Cardiac muscle cell (in vitro differentiated cells and primary cell): ENCODE measurements around the gene MPLKIP. TPM values are rescaled to one million over a fixed set of nuclear protein-coding genes. Genes with fewer than 3 reads are reported as not detected.
A peak's percentile ranks its signal among the peaks of the same experiment; 100 is the strongest.

Experiments
- DNase-seq, 2 donors: peaks; one replicate each; pipeline versions ENCODE4 v3.0.0 to v3.0.0-alpha.2; 2010 to 2017; ENCODE audit warnings: low read depth in 1 of 2, low spot score in 1 of 2
- H3K27ac ChIP-seq: fragments of 200-600 bp; sonication (generic); 2 replicates; pipeline ENCODE4 v1.5.1; 2016
- H3K27me3 ChIP-seq: fragments of 200-600 bp; sonication (generic); 2 replicates; pipeline ENCODE4 v1.6.0; 2016; ENCODE audit warnings: control low read depth
- H3K36me3 ChIP-seq: fragments of 200-600 bp; sonication (generic); 2 replicates; pipeline ENCODE4 v1.5.1; 2016; ENCODE audit warnings: control low read depth
- H3K4me1 ChIP-seq: fragments of 200-600 bp; sonication (generic); 2 replicates; pipeline ENCODE4 v1.8.1; 2017; ENCODE audit warnings: low read depth, mild to moderate bottlenecking, mixed run types
- H3K4me3 ChIP-seq: fragments of 200-600 bp; sonication (generic); 2 replicates; pipeline ENCODE4 v1.5.1; 2016; ENCODE audit warnings: mild to moderate bottlenecking
- H3K9me3 ChIP-seq: fragments of 200-600 bp; sonication (generic); 2 replicates; pipeline ENCODE4 v1.5.1; 2017; ENCODE audit warnings: low read depth, mild to moderate bottlenecking, control low read depth
- CTCF ChIP-seq: IDR thresholded peaks from 2 replicates; pipeline ENCODE4 v1.5.1; 2012; ENCODE audit warnings: low read depth, mild to moderate bottlenecking, low read length
- polyA plus RNA-seq: library from polyadenylated mRNA; unstranded; fragments of >200 nt; fragmentation: Nextera tagmentation; extraction: Ambion mirVana; gene quantifications from 2 replicates; pipeline ENCODE4 v1.2.1, GENCODE V29; 2016
- total RNA-seq: library from RNA; depleted of rRNA; stranded (reverse); fragments of >200 nt; gene quantifications from 2 replicates; pipeline ENCODE4 v1.2.3, GENCODE V29; 2016

MPLKIP gene
- total and polyA plus RNA-seq, 2 experiments from 2014 or later = 79.5 to 79.9 TPM

GRCh38 chr7:40097728-40098127, 36.7 kb downstream of the MPLKIP start:
- H3K4me1 ChIP-seq = peaks cover 8% of the 10 kb centered on the region
- H3K27me3 ChIP-seq = no peaks in the 10 kb centered on the region
- no peak overlapping the region for H3K4me3 ChIP-seq
- no peak for TF ChIP-seq CTCF
- peak overlapping the region; percentile 0 for H3K27ac ChIP-seq
- no peaks in the 10 kb centered on the region for H3K9me3 ChIP-seq
- peaks cover 28% of the 10 kb centered on the region for H3K36me3 ChIP-seq
- no peak for DNase-seq

GRCh38 chr7:40095695-40096327, 38.6 kb downstream of the MPLKIP start:
- no peak for TF ChIP-seq CTCF
- no peak overlapping the region for H3K4me3 ChIP-seq
- H3K9me3 ChIP-seq = no peaks in the 10 kb centered on the region
- peaks cover 12% of the 10 kb centered on the region for H3K4me1 ChIP-seq
- no peaks in the 10 kb centered on the region for H3K27me3 ChIP-seq
- no peak for DNase-seq
- H3K36me3 ChIP-seq = peaks cover 28% of the 10 kb centered on the region
- peak overlapping the region; percentile 27 for H3K27ac ChIP-seq

- no peak overlapping the region for H3K4me3 ChIP-seq
- H3K4me1 ChIP-seq = peaks cover 12% of the 10 kb centered on the region
- no peaks in the 10 kb centered on the region for H3K27me3 ChIP-seq
- H3K9me3 ChIP-seq = no peaks in the 10 kb centered on the region
- no peak for TF ChIP-seq CTCF
- H3K36me3 ChIP-seq = peaks cover 31% of the 10 kb centered on the region
- H3K27ac ChIP-seq = no peak overlapping the region
- no peak for DNase-seq
These were observed 39.2 kb downstream of the MPLKIP start for GRCh38 chr7:40095230-40095629.

- no peaks in the 10 kb centered on the region for H3K27me3 ChIP-seq
- peak overlapping the region; percentile 42 for H3K27ac ChIP-seq
- peaks cover 12% of the 10 kb centered on the region for H3K4me1 ChIP-seq
- DNase-seq = no peak
- no peaks in the 10 kb centered on the region for H3K9me3 ChIP-seq
- H3K4me3 ChIP-seq = no peak overlapping the region
- H3K36me3 ChIP-seq = peaks cover 31% of the 10 kb centered on the region
- TF ChIP-seq CTCF = no peak
These were observed 40.6 kb downstream of the MPLKIP start for GRCh38 chr7:40093631-40094350.

GRCh38 chr7:40092182-40092581, 42.2 kb downstream of the MPLKIP start:
- peaks cover 40% of the 10 kb centered on the region for H3K36me3 ChIP-seq
- no peak for TF ChIP-seq CTCF
- no peaks in the 10 kb centered on the region for H3K27me3 ChIP-seq
- H3K4me3 ChIP-seq = no peak overlapping the region
- DNase-seq = no peak
- H3K9me3 ChIP-seq = no peaks in the 10 kb centered on the region
- H3K27ac ChIP-seq = peak overlapping the region; percentile 42
- peaks cover 12% of the 10 kb centered on the region for H3K4me1 ChIP-seq
